A549 treated with AZD9567 at 1 μM for 4 hours (cell line): ENCODE results near the gene ZNF277. TPM values are rescaled to one million over a fixed set of nuclear protein-coding genes. Genes with fewer than 3 reads are reported as not detected.

ENCODE experiments used
- total RNA-seq: library from RNA; stranded (reverse); fragments of 200-300 nt; extraction: Qiagen RNA extraction; gene quantifications from 5 replicates; pipeline ENCODE4 v1.2.3, GENCODE V29; 2022; ENCODE audit not compliant: insufficient read depth

ZNF277 gene
- total RNA-seq, result 11.3 to 17.3 TPM (median 14.3 TPM) in 5 replicates

GRCh38 chr7:112206238-112206990 is at the start of gene ZNF277, which contains the start of gene DOCK4:
Gene ZNF277 (plus strand): TSS chr7:112206695. CDS start chr7:112206717, 22 bp downstream.
Gene DOCK4 (minus strand): TSS chr7:112206399. CDS start chr7:112206138, 261 bp downstream.

Other genes with a start within 250 kb of the ZNF277 start
- gene DOCK4, start 296 bp upstream of the ZNF277 start, total RNA-seq, result 4.3 to 18.3 TPM (median 6.1 TPM) in 5 replicates
- 31.9 to 41.7 TPM (median 35.4 TPM) in 5 replicates for gene IFRD1, start 243.8 kb downstream of the ZNF277 start, total RNA-seq